Measurements from ENCODE around the gene PHKG2. TPM values are rescaled to one million over a fixed set of nuclear protein-coding genes. Genes with fewer than 3 reads are reported as not detected.

The PHKG2 gene
- total and polyA plus RNA-seq, 8 donors, result 18.2 to 104 (median 32.4) TPM

- Histone ChIP-seq H3K27me3 (no peaks in the 10 kb centered on the region), H3K9me3 (no peaks in the 10 kb centered on the region), H3K36me3 (peaks cover 67 to 85% (median 77%) of the 10 kb centered on the region in 4 donors), H3K4me3 (no peak overlapping the region), H3K27ac (peak overlapping the region in 1 of 5 donors; percentile 86), H3K4me1 (peaks cover 28 to 40% (median 31%) of the 10 kb centered on the region in 4 donors)
- TF ChIP-seq POLR2AphosphoS5 (IDR thresholded peaks at IDR 0.05) (no peak), EP300 (IDR thresholded peaks at IDR 0.05) (no peak), POLR2A (IDR thresholded peaks at IDR 0.05) (no peak)
- TF ChIP-seq, protein P1, sequence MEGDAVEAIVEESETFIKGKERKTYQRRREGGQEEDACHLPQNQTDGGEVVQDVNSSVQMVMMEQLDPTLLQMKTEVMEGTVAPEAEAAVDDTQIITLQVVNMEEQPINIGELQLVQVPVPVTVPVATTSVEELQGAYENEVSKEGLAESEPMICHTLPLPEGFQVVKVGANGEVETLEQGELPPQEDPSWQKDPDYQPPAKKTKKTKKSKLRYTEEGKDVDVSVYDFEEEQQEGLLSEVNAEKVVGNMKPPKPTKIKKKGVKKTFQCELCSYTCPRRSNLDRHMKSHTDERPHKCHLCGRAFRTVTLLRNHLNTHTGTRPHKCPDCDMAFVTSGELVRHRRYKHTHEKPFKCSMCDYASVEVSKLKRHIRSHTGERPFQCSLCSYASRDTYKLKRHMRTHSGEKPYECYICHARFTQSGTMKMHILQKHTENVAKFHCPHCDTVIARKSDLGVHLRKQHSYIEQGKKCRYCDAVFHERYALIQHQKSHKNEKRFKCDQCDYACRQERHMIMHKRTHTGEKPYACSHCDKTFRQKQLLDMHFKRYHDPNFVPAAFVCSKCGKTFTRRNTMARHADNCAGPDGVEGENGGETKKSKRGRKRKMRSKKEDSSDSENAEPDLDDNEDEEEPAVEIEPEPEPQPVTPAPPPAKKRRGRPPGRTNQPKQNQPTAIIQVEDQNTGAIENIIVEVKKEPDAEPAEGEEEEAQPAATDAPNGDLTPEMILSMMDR (IDR thresholded peaks at IDR 0.05), result no peak
- WGBS, 5 donors, result 87 to 94% (median 91%) methylated on average over 22 to 25 of the region's 25 CpGs
- DNase-seq, result no peak
- intact Hi-C loops (cut with DNase I; ENCODE audit: low total_unique reads), result no loop called here
These were observed 10.2 kb upstream of the PHKG2 start for GRCh38 chr16:30737794-30738648.

DNA sequence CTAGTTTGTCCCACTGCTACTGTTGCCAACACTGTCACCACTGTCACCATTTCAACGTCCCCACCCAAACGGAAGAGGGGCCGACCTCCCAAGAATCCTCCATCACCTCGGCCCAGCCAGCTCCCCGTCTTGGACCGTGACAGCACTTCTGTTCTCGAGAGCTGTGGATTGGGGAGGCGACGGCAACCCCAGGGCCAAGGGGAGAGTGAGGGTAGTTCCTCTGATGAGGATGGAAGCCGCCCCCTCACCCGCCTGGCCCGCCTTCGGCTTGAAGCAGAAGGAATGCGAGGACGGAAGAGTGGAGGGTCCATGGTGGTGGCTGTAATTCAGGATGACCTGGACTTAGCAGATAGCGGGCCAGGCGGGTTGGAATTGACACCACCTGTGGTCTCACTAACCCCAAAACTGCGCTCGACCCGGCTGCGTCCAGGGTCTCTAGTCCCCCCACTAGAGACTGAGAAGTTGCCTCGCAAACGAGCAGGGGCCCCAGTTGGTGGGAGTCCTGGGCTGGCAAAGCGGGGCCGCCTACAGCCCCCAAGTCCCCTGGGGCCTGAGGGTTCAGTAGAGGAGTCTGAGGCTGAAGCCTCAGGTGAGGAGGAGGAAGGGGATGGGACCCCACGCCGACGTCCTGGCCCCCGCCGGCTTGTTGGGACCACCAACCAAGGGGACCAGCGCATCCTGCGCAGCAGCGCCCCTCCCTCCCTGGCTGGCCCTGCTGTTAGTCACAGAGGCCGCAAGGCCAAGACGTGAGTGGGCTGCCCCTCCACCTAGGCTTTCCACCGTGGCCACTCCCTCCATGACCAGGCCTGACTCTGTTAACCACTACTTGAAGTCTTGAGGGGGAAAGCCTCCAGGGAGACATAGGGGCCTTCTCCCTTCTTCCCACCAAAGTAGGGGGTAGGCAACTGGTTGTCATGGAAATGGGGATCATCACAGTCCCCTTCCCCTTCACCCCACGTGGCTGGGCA is 9.0 kb upstream of the PHKG2 start:
- intact Hi-C loops (cut with DNase I; ENCODE audit: low total_unique reads), result no loop called here

DNA sequence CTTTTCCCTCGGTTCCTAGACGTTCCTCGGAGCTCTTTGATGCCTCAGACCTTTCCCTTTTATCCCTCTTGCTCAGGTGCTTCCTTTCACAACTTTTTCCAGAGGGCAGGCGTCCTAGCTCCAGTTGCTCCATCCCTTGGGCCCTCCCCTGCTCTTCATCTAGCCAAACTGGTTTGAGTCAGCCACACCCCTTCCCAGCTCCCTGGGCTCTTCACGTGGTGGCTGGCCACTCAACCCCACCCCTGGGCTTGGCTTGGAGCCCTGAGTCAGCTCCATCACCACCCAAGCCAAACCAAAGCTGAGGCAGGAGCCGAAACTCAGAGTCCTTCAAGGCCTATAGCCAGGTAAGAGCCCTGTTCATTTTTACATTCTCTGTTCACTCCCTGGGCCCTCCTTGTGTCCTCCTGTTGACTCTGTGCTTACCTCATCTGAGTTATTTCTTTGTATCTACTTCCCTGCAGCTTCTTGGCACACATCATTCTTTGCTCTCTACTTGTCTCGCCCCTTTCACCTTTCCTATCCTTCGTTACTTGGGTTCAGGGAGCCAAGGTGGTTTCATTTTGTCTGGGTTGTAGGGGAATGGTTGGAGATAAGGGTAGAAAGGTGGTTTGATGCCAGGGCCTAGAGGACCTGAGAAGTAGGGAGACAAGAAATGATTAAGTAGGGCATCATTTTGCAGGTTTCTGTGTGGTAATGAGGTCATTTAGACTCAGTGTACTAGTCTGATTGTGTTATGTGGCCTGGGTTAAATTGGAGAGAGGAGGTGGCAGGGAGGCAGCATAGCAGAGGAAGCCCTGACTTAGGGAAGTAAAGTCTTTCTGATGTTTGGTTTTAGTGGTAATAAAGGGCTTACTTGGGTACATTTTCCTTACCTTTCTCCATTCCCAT is 7.6 kb upstream of the PHKG2 start:
- intact Hi-C loops (cut with DNase I; ENCODE audit: low total_unique reads), result no loop called here
- Histone ChIP-seq H3K4me3 (peak overlapping the region in 1 of 4 donors; percentile 14), H3K27ac (peak overlapping the region; percentile 81 to 89 (median 83)), H3K9me3 (no peaks in the 10 kb centered on the region), H3K4me1 (peaks cover 28 to 55% (median 31%) of the 10 kb centered on the region in 4 donors), H3K27me3 (no peaks in the 10 kb centered on the region), H3K36me3 (peaks cover 54 to 85% (median 74%) of the 10 kb centered on the region in 4 donors)
- DNase-seq, result peak; percentile 95 to 96
- TF ChIP-seq POLR2AphosphoS5 (IDR thresholded peaks at IDR 0.05) (peak in 2 of 3 donors; percentile 51 to 89), EP300 (IDR thresholded peaks at IDR 0.05) (no peak), POLR2A (IDR thresholded peaks at IDR 0.05) (no peak)
- TF ChIP-seq, protein P1 (IDR thresholded peaks at IDR 0.05), result no peak
- 17 to 47% (median 28%) methylated on average over 8 of the region's 8 CpGs for WGBS, 5 donors

More for the DNA sequence above, 9.0 kb upstream of the PHKG2 start:
- peak overlapping the region; percentile 34 to 89 (median 83) for H3K27ac ChIP-seq
- no peaks in the 10 kb centered on the region for H3K9me3 ChIP-seq
- peaks cover 61 to 85% (median 76%) of the 10 kb centered on the region in 4 donors for H3K36me3 ChIP-seq
- H3K4me3 ChIP-seq, result no peak overlapping the region
- H3K4me1 ChIP-seq, result peaks cover 28 to 49% (median 31%) of the 10 kb centered on the region in 4 donors
- WGBS, 5 donors, result 86 to 89% (median 87%) methylated on average over 28 to 37 of the region's 37 CpGs
- H3K27me3 ChIP-seq, result no peaks in the 10 kb centered on the region
- TF ChIP-seq, protein P1 (IDR thresholded peaks at IDR 0.05), result no peak
- TF ChIP-seq EP300 (IDR thresholded peaks at IDR 0.05), result no peak
- TF ChIP-seq POLR2AphosphoS5 (IDR thresholded peaks at IDR 0.05), result no peak
- TF ChIP-seq POLR2A (IDR thresholded peaks at IDR 0.05), result no peak
- DNase-seq, result no peak
